Fibroblast of villous mesenchyme (primary cell): ENCODE measurements around the gene CMIP. TPM values are rescaled to one million over a fixed set of nuclear protein-coding genes. Genes with fewer than 3 reads are reported as not detected.

Experiments used
- DNase-seq: peaks from one replicate; pipeline ENCODE4 v3.0.0-alpha.2; 2010; ENCODE audit warnings: low read depth
- H3K4me3 ChIP-seq: 2 replicates; pipeline ENCODE4 v1.5.1; 2011; ENCODE audit warnings: low read depth, mild to moderate bottlenecking, low read length
- total RNA-seq: library from RNA; depleted of rRNA; stranded (reverse); fragments of >200 nt; gene quantifications from 2 replicates; pipeline ENCODE4 v1.2.3, GENCODE V29; 2012
- TF ChIP-seq, protein P1 (sequence below): IDR thresholded peaks from 2 replicates; pipeline ENCODE4 v1.5.1; 2012; ENCODE audit warnings: low read depth, mild to moderate bottlenecking, low read length; ENCODE audit not compliant: insufficient read depth

Gene CMIP
- total RNA-seq, 1 donor = 7.8 TPM

DNA sequence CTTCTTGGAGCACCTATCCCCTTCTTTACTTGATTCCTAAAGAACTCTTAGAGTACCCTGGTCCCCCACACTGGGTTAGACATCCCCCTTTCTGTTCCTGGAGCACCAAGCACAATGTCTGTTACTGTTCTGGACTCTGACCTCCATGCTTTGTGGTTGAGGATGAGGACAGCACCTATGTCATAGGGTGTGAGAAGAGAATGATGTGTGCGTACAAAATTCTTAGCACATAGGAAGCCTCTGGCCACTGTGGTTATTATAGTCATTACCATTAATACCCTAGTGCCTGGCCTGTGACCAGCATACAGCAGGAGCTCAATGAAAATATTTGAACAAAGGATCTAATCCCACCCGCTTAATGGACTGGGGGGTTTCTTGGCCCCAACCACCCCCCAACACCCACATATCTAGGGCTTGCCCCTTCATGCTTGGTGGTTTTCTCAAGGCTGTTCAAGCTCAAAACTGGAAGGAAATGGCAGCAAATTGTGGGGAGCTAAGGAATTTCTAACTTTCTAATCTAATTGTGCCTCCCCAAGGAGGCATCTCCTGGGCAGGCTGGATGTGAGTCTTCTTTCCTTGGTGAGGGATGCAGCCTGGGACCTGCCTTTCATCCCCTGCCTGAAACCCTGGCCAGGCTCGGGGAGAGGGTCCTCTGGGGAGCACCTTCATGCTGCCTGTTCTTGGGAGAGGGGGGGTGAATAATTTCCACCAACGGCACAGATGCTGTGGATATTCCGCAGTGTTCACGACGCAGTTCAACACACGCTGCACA is 1.5 kb upstream of the CMIP start:
- TF ChIP-seq, protein P1, sequence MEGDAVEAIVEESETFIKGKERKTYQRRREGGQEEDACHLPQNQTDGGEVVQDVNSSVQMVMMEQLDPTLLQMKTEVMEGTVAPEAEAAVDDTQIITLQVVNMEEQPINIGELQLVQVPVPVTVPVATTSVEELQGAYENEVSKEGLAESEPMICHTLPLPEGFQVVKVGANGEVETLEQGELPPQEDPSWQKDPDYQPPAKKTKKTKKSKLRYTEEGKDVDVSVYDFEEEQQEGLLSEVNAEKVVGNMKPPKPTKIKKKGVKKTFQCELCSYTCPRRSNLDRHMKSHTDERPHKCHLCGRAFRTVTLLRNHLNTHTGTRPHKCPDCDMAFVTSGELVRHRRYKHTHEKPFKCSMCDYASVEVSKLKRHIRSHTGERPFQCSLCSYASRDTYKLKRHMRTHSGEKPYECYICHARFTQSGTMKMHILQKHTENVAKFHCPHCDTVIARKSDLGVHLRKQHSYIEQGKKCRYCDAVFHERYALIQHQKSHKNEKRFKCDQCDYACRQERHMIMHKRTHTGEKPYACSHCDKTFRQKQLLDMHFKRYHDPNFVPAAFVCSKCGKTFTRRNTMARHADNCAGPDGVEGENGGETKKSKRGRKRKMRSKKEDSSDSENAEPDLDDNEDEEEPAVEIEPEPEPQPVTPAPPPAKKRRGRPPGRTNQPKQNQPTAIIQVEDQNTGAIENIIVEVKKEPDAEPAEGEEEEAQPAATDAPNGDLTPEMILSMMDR = no peak
- no peak for DNase-seq
- no peak overlapping the region for H3K4me3 ChIP-seq

DNA sequence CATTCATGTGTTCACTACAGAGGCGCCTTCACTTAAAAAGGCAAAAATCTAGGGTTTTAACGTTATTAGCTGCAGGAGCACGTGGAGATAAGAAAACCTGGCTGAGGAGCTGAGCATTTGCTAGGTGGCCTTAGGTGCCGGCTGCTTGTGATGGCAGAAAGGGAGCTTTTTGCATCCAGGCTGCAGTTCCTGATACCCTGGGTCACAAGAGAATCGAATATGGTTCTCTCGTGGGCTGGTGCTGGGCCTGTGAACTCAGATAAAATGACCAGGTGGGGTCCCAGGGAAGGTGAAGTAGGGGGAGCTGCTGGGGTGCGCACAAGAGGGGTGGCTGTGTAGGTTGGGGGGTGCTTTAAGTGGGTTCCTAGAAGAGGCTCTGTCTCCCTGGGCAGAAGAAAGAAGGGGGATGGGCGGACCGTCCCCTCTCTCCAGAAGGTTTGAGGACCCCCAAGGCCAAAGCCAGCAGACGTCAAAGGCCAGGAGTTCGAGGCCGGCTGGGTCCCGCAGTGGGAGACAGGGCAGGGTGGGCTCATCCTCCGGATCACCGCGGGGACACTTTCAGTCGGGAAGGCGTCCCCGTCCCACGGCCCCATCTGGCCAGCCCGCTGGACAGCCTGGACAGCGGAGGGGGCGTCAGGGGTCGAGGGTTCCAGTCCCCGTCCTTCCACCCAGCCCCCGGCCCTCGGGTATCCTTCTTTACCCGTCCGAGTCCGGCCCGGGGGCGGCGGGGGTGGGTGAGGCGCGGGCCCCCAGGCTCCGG is 740 bp upstream of the CMIP start:
- TF ChIP-seq, protein P1 = no peak
- DNase-seq = no peak

DNA sequence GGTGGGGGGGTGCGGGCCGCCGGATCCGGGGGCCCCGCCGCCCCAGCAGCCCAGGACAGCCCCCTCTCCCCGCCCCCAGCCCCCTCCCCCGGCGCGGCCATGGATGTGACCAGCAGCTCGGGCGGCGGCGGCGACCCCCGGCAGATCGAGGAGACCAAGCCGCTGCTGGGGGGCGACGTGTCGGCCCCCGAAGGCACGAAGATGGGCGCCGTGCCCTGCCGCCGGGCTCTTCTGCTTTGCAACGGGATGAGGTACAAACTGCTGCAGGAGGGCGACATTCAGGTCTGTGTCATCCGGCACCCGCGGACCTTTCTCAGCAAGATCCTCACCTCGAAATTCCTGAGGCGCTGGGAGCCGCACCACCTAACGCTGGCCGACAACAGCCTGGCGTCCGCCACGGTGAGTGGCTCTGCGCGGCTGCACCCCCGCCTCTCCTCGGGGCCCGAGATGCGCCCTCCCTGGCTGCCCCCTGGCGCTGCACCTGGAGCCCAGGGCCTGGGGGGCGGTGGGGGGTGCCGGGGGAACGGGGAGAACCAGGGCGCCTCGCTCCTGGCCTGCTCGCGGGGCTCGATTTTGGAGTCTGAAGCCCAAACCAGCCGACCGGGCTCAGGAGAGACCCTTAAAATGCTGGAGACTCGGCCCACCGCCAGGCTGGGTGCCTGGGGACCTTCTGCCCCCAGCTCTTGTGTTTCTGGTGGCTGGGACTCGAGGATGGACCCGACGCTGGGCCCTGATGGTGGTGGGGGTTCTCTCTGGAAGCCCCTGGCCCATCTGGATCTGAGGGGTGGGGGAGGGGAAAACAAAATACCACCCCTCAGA is 744 bp downstream of the CMIP start:
- TF ChIP-seq, protein P1 = no peak
- DNase-seq = no peak
- peak overlapping the region; percentile 75 for H3K4me3 ChIP-seq

More for the DNA sequence above, 740 bp upstream of the CMIP start:
- H3K4me3 ChIP-seq = peak overlapping the region; percentile 61

DNA sequence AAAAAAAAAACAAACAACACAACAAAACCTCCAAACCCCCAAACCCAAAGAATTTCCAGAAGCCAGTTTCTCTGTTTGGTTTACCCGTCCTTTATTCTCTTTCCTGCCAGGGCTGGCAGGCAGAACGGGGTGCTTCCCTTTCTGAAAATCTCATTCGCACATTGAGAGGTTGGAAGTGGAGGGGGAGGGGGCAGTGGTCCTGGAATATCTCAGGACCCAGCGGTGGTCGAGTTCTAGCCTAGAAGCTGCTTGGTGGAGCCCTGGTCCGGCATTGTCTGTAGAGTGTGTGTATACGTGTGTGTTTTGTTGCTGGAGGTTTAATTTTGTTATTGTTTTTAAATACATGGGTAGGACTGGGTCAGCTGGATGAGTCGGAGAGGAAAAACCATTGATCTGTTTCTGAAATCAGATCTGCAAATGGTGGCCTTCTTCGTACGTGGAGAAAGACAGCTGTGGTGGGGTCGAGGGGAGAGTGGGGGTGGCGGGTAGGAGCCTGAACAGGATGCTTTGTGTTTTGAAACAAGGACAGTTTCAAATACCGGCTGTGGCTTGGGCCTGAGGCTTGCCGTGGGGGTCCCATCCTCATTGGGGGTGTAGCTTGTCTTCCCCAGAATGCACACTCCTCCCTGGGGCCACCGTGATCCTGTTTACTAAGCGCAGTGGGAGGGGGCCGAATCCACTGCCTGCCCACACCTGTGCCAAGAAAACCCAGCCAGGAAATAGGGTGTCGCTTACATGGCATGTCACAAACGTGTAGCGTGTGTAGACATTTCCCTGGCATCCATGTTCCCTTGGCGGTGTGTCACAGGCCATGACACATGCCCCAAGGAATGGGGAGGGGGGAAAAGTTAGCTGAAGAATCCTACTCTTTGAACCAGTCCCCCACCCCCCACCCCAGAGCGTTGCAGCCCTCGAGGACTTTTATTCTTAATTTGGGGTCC is 1.6 kb downstream of the CMIP start:
- H3K4me3 ChIP-seq = peak overlapping the region; percentile 75
- TF ChIP-seq, protein P1 = no peak
- no peak for DNase-seq

DNA sequence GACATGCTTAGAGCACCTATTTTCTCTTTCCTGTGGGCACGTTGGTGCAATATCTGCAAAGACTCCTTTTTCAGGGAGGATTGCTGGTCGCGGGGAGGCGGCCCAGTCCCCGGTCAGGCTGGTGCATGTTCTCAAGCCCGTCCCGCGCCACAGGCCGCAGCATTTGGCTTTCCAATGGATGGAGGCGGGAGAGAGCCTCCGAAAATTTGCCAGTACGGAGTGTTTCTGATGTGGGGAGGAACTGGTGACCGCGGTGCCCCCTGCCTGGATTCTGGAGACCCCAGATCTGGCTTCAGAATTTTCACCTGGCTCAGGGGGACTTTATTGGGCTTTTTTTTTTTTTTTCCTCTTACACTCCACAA is 2.3 kb downstream of the CMIP start:
- DNase-seq = no peak
- TF ChIP-seq, protein P1 = no peak
- peak overlapping the region; percentile 75 for H3K4me3 ChIP-seq
